Measurements from ENCODE around the gene CAPN13. TPM values are rescaled to one million over a fixed set of nuclear protein-coding genes. Genes with fewer than 3 reads are reported as not detected.

Gene CAPN13
- polyA plus RNA-seq, 1 of the 3 experiments (the other 2 are of a cell fraction): not detected

- Histone ChIP-seq H3F3A (replicated peaks; ENCODE audit: insufficient read depth) (no peaks in the 10 kb centered on the region), H3K79me2 (ENCODE audit: insufficient read depth) (no peaks in the 10 kb centered on the region), H3K27me3 (ENCODE audit: insufficient read depth) (no peaks in the 10 kb centered on the region), H3K27ac (ENCODE audit: low read depth in 2 of 2, low read length in 1 of 2) (no peak overlapping the region; a peak in 1 of 4 replicates), H3K4me3 (ENCODE audit: low read depth in 2 of 2, low read length in 1 of 2) (no peak overlapping the region), H3K36me3 (replicated peaks in 1 of 2; ENCODE audit: control insufficient read depth in 1 of 2, insufficient read depth in 2 of 2, low read length in 1 of 2) (no peaks in the 10 kb centered on the region), H3K9me3 (no peaks in the 10 kb centered on the region), H3K4me1 (ENCODE audit: control insufficient read depth in 1 of 2, insufficient read depth in 2 of 2, low read depth in 1 of 2, low read length in 1 of 2) (peaks cover 0 to 27% of the 10 kb centered on the region in 2 experiments; a peak in 2 of 4 replicates), H3K4me2 (no peak overlapping the region), H2AFZ (ENCODE audit: low read depth) (no peak overlapping the region), H3K9me2 (no peaks in the 10 kb centered on the region), H3K9ac (no peak overlapping the region), H4K20me1 (ENCODE audit: insufficient read depth) (no peaks in the 10 kb centered on the region)
- no peak for DNase-seq
- ChIA-PET POLR2A (no interaction called here), CTCF (interaction anchor here (1.0 to 5.7 kb wide), 5 partner anchors 12 to 570 kb away, joined by 3 to 18 read pairs (median 5); no protein-coding TSS in a partner anchor)
- TF ChIP-seq NRF1 (IDR thresholded peaks at IDR 0.05; ENCODE audit: low read depth, low read length): no peak
- TF ChIP-seq SMC3 (IDR thresholded peaks at IDR 0.05; ENCODE audit: low read depth, low read length): no peak
- WGBS (ENCODE audit: low lambda C conversion rate): 39% methylated on average over 12 of the region's 12 CpGs
Measured at GRCh38 chr2:30764021-30764800, 43.0 kb downstream of the CAPN13 start.

GRCh38 chr2:30763151-30763660 lies 44.0 kb downstream of the CAPN13 start:
- no peaks in the 10 kb centered on the region for H3K9me2 ChIP-seq
- H2AFZ ChIP-seq (ENCODE audit: low read depth): no peak overlapping the region
- H3K9me3 ChIP-seq: no peaks in the 10 kb centered on the region
- no peak overlapping the region for H3K9ac ChIP-seq
- ChIA-PET CTCF (interaction anchor here (1.1 to 5.7 kb wide), 6 partner anchors 7 to 571 kb away, joined by 3 to 18 read pairs (median 7); no protein-coding TSS in a partner anchor), POLR2A (no interaction called here)
- no peaks in the 10 kb centered on the region for H3K36me3 ChIP-seq (replicated peaks in 1 of 2; ENCODE audit: control insufficient read depth in 1 of 2, insufficient read depth in 2 of 2, low read length in 1 of 2)
- TF ChIP-seq IRF3 (IDR thresholded peaks at IDR 0.05; ENCODE audit: low read depth, low read length) (no peak), NRF1 (IDR thresholded peaks at IDR 0.05; ENCODE audit: low read depth, low read length) (no peak), NFIC (IDR thresholded peaks at IDR 0.05; ENCODE audit: borderline replicate concordance) (no peak)
- DNase-seq: no peak
- H3K4me2 ChIP-seq: no peak overlapping the region
- H3F3A ChIP-seq (replicated peaks; ENCODE audit: insufficient read depth): no peaks in the 10 kb centered on the region
- H3K4me3 ChIP-seq (ENCODE audit: low read depth in 2 of 2, low read length in 1 of 2): no peak overlapping the region
- H4K20me1 ChIP-seq (ENCODE audit: insufficient read depth): no peaks in the 10 kb centered on the region
- H3K27ac ChIP-seq (ENCODE audit: low read depth in 2 of 2, low read length in 1 of 2): no peak overlapping the region
- WGBS (ENCODE audit: low lambda C conversion rate): 19% methylated on average over 3 of the region's 3 CpGs
- H3K79me2 ChIP-seq (ENCODE audit: insufficient read depth): no peaks in the 10 kb centered on the region
- no peaks in the 10 kb centered on the region for H3K27me3 ChIP-seq (ENCODE audit: insufficient read depth)
- peaks cover 0 to 36% of the 10 kb centered on the region in 2 experiments; a peak in 2 of 4 replicates for H3K4me1 ChIP-seq (ENCODE audit: control insufficient read depth in 1 of 2, insufficient read depth in 2 of 2, low read depth in 1 of 2, low read length in 1 of 2)

- H3K4me1 ChIP-seq (ENCODE audit: control insufficient read depth in 1 of 2, insufficient read depth in 2 of 2, low read depth in 1 of 2, low read length in 1 of 2): peaks cover 0 to 47% of the 10 kb centered on the region in 2 experiments; a peak in 2 of 4 replicates
- no peaks in the 10 kb centered on the region for H3F3A ChIP-seq (replicated peaks; ENCODE audit: insufficient read depth)
- H3K9me2 ChIP-seq: no peaks in the 10 kb centered on the region
- WGBS (ENCODE audit: low lambda C conversion rate): 23% methylated on average over 8 of the region's 8 CpGs
- no peak overlapping the region for H3K4me2 ChIP-seq
- ChIA-PET CTCF (interaction anchor here (1.8 to 2.4 kb wide), 3 partner anchors 9 to 50 kb away, joined by 6 to 9 read pairs (median 8); no protein-coding TSS in a partner anchor), POLR2A (no interaction called here)
- no peaks in the 10 kb centered on the region for H4K20me1 ChIP-seq (ENCODE audit: insufficient read depth)
- no peaks in the 10 kb centered on the region for H3K27me3 ChIP-seq (ENCODE audit: insufficient read depth)
- no peaks in the 10 kb centered on the region for H3K9me3 ChIP-seq
- no peaks in the 10 kb centered on the region for H3K79me2 ChIP-seq (ENCODE audit: insufficient read depth)
- no peak overlapping the region for H3K4me3 ChIP-seq (ENCODE audit: low read depth in 2 of 2, low read length in 1 of 2)
- DNase-seq: no peak
- H2AFZ ChIP-seq (ENCODE audit: low read depth): no peak overlapping the region
- TF ChIP-seq NFIC (IDR thresholded peaks at IDR 0.05; ENCODE audit: borderline replicate concordance): no peak
- TF ChIP-seq GATA2 (CRISPR knock-in tag; IDR thresholded peaks at IDR 0.05): no peak
- no peak for TF ChIP-seq RCOR1 (IDR thresholded peaks at IDR 0.05; ENCODE audit: low read length)
- TF ChIP-seq MAX (IDR thresholded peaks at IDR 0.05; ENCODE audit: low read depth): no peak
- no peak for TF ChIP-seq FOXM1 (IDR thresholded peaks at IDR 0.05; ENCODE audit: low read depth)
- no peak for TF ChIP-seq FOXJ3 (CRISPR knock-in tag; IDR thresholded peaks at IDR 0.05)
- no peak for TF ChIP-seq CHD2 (IDR thresholded peaks at IDR 0.05; ENCODE audit: low read length, partially characterized antibody)
- TF ChIP-seq RAD21 (IDR thresholded peaks at IDR 0.05; ENCODE audit: low read length): no peak
- no peak for TF ChIP-seq TEAD4 (IDR thresholded peaks at IDR 0.05; ENCODE audit: borderline replicate concordance, insufficient read depth)
- no peak for TF ChIP-seq SIN3A (IDR thresholded peaks at IDR 0.05; ENCODE audit: borderline replicate concordance, low read depth, low read length)
- TF ChIP-seq TAF1 (IDR thresholded peaks at IDR 0.05; ENCODE audit: borderline replicate concordance, low read depth, low read length): no peak
- no peak for TF ChIP-seq FOSL2 (IDR thresholded peaks at IDR 0.05; ENCODE audit: borderline replicate concordance, low read depth)
- TF ChIP-seq EZH2phosphoT487 (IDR thresholded peaks at IDR 0.05; ENCODE audit: borderline replicate concordance, low read depth): no peak
- TF ChIP-seq JUND (IDR thresholded peaks at IDR 0.05): no peak
- no peak for TF ChIP-seq YY1 (IDR thresholded peaks at IDR 0.05; ENCODE audit: low read depth)
- no peak for TF ChIP-seq NRF1 (IDR thresholded peaks at IDR 0.05; ENCODE audit: low read depth, low read length)
- no peak overlapping the region for H3K9ac ChIP-seq
- no peak overlapping the region for H3K27ac ChIP-seq (ENCODE audit: low read depth in 2 of 2, low read length in 1 of 2)
- no peaks in the 10 kb centered on the region for H3K36me3 ChIP-seq (replicated peaks in 1 of 2; ENCODE audit: control insufficient read depth in 1 of 2, insufficient read depth in 2 of 2, low read length in 1 of 2)
Measured at GRCh38 chr2:30761226-30761625, 46.0 kb downstream of the CAPN13 start.

Data from SK-N-SH (cell line).